PC-3 (cell line): ENCODE measurements around the gene TNK2.

Experiments
- EZH2 ChIP-seq: fragments of 300-600 bp; sonication (generic); IDR thresholded peaks from one replicate; pipeline ENCODE4 v1.6.1; 2017; ENCODE audit warnings: antibody characterized with exemption, mild to moderate bottlenecking, low read length; ENCODE audit not compliant: unreplicated experiment
- TF ChIP-seq, protein P1 (sequence below): fragments of 300-600 bp; sonication (generic); conservative IDR thresholded peaks from 2 replicates; pipeline ENCODE4 v1.5.1; 2017; ENCODE audit warnings: antibody characterized with exemption, low read depth, mild to moderate bottlenecking, low read length

GRCh38 chr3:195853036-195853435, 55.3 kb downstream of the TNK2 start:
- TF ChIP-seq, protein P1, sequence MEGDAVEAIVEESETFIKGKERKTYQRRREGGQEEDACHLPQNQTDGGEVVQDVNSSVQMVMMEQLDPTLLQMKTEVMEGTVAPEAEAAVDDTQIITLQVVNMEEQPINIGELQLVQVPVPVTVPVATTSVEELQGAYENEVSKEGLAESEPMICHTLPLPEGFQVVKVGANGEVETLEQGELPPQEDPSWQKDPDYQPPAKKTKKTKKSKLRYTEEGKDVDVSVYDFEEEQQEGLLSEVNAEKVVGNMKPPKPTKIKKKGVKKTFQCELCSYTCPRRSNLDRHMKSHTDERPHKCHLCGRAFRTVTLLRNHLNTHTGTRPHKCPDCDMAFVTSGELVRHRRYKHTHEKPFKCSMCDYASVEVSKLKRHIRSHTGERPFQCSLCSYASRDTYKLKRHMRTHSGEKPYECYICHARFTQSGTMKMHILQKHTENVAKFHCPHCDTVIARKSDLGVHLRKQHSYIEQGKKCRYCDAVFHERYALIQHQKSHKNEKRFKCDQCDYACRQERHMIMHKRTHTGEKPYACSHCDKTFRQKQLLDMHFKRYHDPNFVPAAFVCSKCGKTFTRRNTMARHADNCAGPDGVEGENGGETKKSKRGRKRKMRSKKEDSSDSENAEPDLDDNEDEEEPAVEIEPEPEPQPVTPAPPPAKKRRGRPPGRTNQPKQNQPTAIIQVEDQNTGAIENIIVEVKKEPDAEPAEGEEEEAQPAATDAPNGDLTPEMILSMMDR, result no peak
- TF ChIP-seq EZH2, result no peak
